H9 (cell line): ENCODE data around the gene LIM2. TPM values are rescaled to one million over a fixed set of nuclear protein-coding genes. Genes with fewer than 3 reads are reported as not detected.
A peak's percentile ranks its signal among the peaks of the same experiment; 100 is the strongest.

Experiments used
- DNase-seq: peaks from one replicate; pipeline ENCODE4 v3.0.0-alpha.2; 2017
- H2AFZ ChIP-seq: one replicate; pipeline ENCODE4 v1.6.1; 2013; ENCODE audit warnings: mild to moderate bottlenecking, low read length, control low read depth, moderate library complexity
- H2AK5ac ChIP-seq: 2 replicates; pipeline ENCODE4 v1.6.1; 2013; ENCODE audit warnings: low read length, control low read depth, mixed read lengths; ENCODE audit not compliant: insufficient read length
- H2BK120ac ChIP-seq: one replicate; pipeline ENCODE4 v1.6.1; 2013; ENCODE audit warnings: low read depth, mild to moderate bottlenecking, low read length, control low read depth, inconsistent platforms; ENCODE audit not compliant: poor library complexity, severe bottlenecking
- H2BK12ac ChIP-seq: 2 replicates; pipeline ENCODE4 v1.6.1; 2013; ENCODE audit warnings: low read length, control low read depth, mixed read lengths, low read depth; ENCODE audit not compliant: insufficient read length
- H2BK15ac ChIP-seq: 2 replicates; pipeline ENCODE4 v1.6.1; 2013; ENCODE audit warnings: low read depth, low read length, control low read depth
- H2BK20ac ChIP-seq: one replicate; pipeline ENCODE4 v1.6.1; 2013; ENCODE audit warnings: low read depth, mild to moderate bottlenecking, low read length, control low read depth, inconsistent platforms; ENCODE audit not compliant: poor library complexity, severe bottlenecking
- H2BK5ac ChIP-seq: 2 replicates; pipeline ENCODE4 v1.6.1; 2013; ENCODE audit warnings: low read length, control low read depth, mixed read lengths; ENCODE audit not compliant: insufficient read length
- H3K14ac ChIP-seq: 2 replicates; pipeline ENCODE4 v1.6.1; 2013; ENCODE audit warnings: low read length, control low read depth; ENCODE audit not compliant: insufficient read depth
- H3K18ac ChIP-seq: 2 replicates; pipeline ENCODE4 v1.6.1; 2013; ENCODE audit warnings: low read depth, mild to moderate bottlenecking, mixed read lengths, low read length, control low read depth; ENCODE audit not compliant: insufficient read length
- H3K23ac ChIP-seq: 2 replicates; pipeline ENCODE4 v1.6.1; 2013; ENCODE audit warnings: low read length, control low read depth, mixed read lengths, low read depth; ENCODE audit not compliant: insufficient read length
- H3K23me2 ChIP-seq: 2 replicates; pipeline ENCODE4 v1.6.1; 2013; ENCODE audit warnings: low read depth, mild to moderate bottlenecking, mixed read lengths, low read length, control low read depth; ENCODE audit not compliant: insufficient read length, poor library complexity, severe bottlenecking
- H3K27ac ChIP-seq: 2 replicates; pipeline ENCODE4 v1.5.1; 2013; ENCODE audit warnings: low read length, control low read depth, mixed read lengths, low read depth; ENCODE audit not compliant: insufficient read length
- H3K27me3 ChIP-seq: 2 replicates; pipeline ENCODE4 v1.6.1; 2013; ENCODE audit warnings: low read length, control low read depth, inconsistent platforms; ENCODE audit not compliant: insufficient read depth
- H3K4ac ChIP-seq: 2 replicates; pipeline ENCODE4 v1.6.1; 2013; ENCODE audit warnings: low read depth, mild to moderate bottlenecking, control low read depth, inconsistent platforms, low read length, moderate library complexity
- H3K4me1 ChIP-seq: 2 replicates; pipeline ENCODE4 v1.6.1; 2013; ENCODE audit warnings: low read length, control low read depth, inconsistent platforms; ENCODE audit not compliant: insufficient read depth
- H3K4me2 ChIP-seq: 2 replicates; pipeline ENCODE4 v1.6.1; 2013; ENCODE audit warnings: low read length, control low read depth, mixed read lengths; ENCODE audit not compliant: insufficient read length, insufficient read depth
- H3K56ac ChIP-seq: 2 replicates; pipeline ENCODE4 v1.6.1; 2013; ENCODE audit warnings: low read depth, mild to moderate bottlenecking, mixed read lengths, low read length, control low read depth; ENCODE audit not compliant: insufficient read length
- H3K79me1 ChIP-seq: 2 replicates; pipeline ENCODE4 v1.6.1; 2013; ENCODE audit warnings: low read depth, mild to moderate bottlenecking, moderate library complexity, low read length, control low read depth, inconsistent platforms; ENCODE audit not compliant: insufficient read depth, poor library complexity, severe bottlenecking
- H3K79me2 ChIP-seq: 2 replicates; pipeline ENCODE4 v1.6.1; 2013; ENCODE audit warnings: low read length, control low read depth, inconsistent platforms; ENCODE audit not compliant: insufficient read depth
- H3K9ac ChIP-seq: 2 replicates; pipeline ENCODE4 v1.6.1; 2013; ENCODE audit warnings: low read length, control low read depth, mixed read lengths; ENCODE audit not compliant: insufficient read length; ENCODE audit errors: extremely low read depth
- H3K9me3 ChIP-seq: one replicate; pipeline ENCODE4 v1.6.1; 2013; ENCODE audit warnings: low read depth, low read length, inconsistent platforms; ENCODE audit not compliant: control insufficient read depth
- H3T11ph ChIP-seq: one replicate; pipeline ENCODE4 v1.6.1; 2013; ENCODE audit warnings: mild to moderate bottlenecking, low read length, control low read depth, inconsistent platforms
- H4K20me1 ChIP-seq: one replicate; pipeline ENCODE4 v1.6.1; 2013; ENCODE audit not compliant: control insufficient read depth, insufficient read length, insufficient read depth
- H4K5ac ChIP-seq: 2 replicates; pipeline ENCODE4 v1.6.1; 2013; ENCODE audit warnings: low read depth, mild to moderate bottlenecking, mixed read lengths, low read length, control low read depth; ENCODE audit not compliant: insufficient read length
- H4K8ac ChIP-seq: replicated peaks from 2 replicates; pipeline ENCODE4 v1.6.1; 2013; ENCODE audit warnings: low read length, control low read depth, mixed read lengths, low read depth; ENCODE audit not compliant: insufficient read length
- H4K91ac ChIP-seq: 2 replicates; pipeline ENCODE4 v1.6.1; 2013; ENCODE audit warnings: low read depth, mild to moderate bottlenecking, moderate library complexity, mixed read lengths, low read length, control low read depth; ENCODE audit not compliant: insufficient read length
- H3K27ac Mint-ChIP-seq, 3 experiments: 2 replicates in 2 of 3; 3 replicates in 1 of 3; pipeline ENCODE4 v1.8.0; 2020 to 2021; ENCODE audit warnings: mixed read lengths in 3 of 3, mild to moderate bottlenecking in 1 of 3, moderate library complexity in 1 of 3
- H3K27me3 Mint-ChIP-seq: 2 replicates; pipeline ENCODE4 v1.8.0; 2021; ENCODE audit warnings: low read depth, mild to moderate bottlenecking, moderate library complexity, mixed read lengths
- H3K36me3 Mint-ChIP-seq, 3 experiments: 2 replicates in 2 of 3; 3 replicates in 1 of 3; pipeline ENCODE4 v1.8.0; 2020 to 2021; ENCODE audit warnings: low read depth in 3 of 3, mixed read lengths in 3 of 3; ENCODE audit not compliant: insufficient read depth in 1 of 3
- H3K4me1 Mint-ChIP-seq, 2 experiments: 2 replicates each; pipeline ENCODE4 v1.8.0; 2020; ENCODE audit warnings: mixed read lengths in 2 of 2
- H3K4me3 Mint-ChIP-seq, 2 experiments: 2 replicates in 1 of 2; 3 replicates in 1 of 2; pipeline ENCODE4 v1.8.0; 2020 to 2021; ENCODE audit warnings: mild to moderate bottlenecking in 2 of 2, mixed read lengths in 2 of 2, moderate library complexity in 1 of 2
- H3K9me3 Mint-ChIP-seq, 2 experiments: 2 replicates in 1 of 2; 3 replicates in 1 of 2; pipeline ENCODE4 v1.8.0; 2020; ENCODE audit warnings: mild to moderate bottlenecking in 2 of 2, mixed read lengths in 2 of 2, moderate library complexity in 1 of 2
- CTCF ChIP-seq: fragments of 200-600 bp; sonication (generic); conservative IDR thresholded peaks from 3 replicates; pipeline ENCODE4 v1.8.0; 2021; ENCODE audit warnings: antibody characterized with exemption, mild to moderate bottlenecking
- WGBS: extraction: QIAGEN DNeasy Blood & Tissue Kit; methylation state at CpG from one replicate; pipeline ENCODE4 v1.1.7; 2013; ENCODE audit warnings: missing lambda C conversion rate, low lambda C conversion rate, mixed read lengths; ENCODE audit not compliant: insufficient read length; ENCODE audit errors: extremely low coverage; 5-methylcytosine and 5-hydroxymethylcytosine counted together
- total RNA-seq: library from RNA; stranded (reverse); gene quantifications from 2 replicates; pipeline ENCODE4 v1.2.1, GENCODE V29; 2021

The LIM2 gene
- total RNA-seq, 1 experiment from 2014 or later: not detected

GRCh38 chr19:51368366-51369282 lies 19.1 kb downstream of the LIM2 start, which contains the start of gene CLDND2:
Gene CLDND2 (minus strand): TSS chr19:51369003. CDS start chr19:51368577, 426 bp downstream.
- H3K9me3 ChIP-seq: no peaks in the 10 kb centered on the region
- no peak within 1 kb of the TSS for H3T11ph ChIP-seq
- H3K23me2 ChIP-seq: peaks cover 21% of the 10 kb centered on the region
- no peak within 1 kb of the TSS for H2BK120ac ChIP-seq
- no peak within 1 kb of the TSS for H2BK20ac ChIP-seq
- no peak within 1 kb of the TSS for H2AFZ ChIP-seq
- H3K4me2 ChIP-seq: peak within 1 kb of the TSS; percentile 69
- H4K8ac ChIP-seq: no peak within 1 kb of the TSS
- H3K27me3 ChIP-seq: no peaks in the 10 kb centered on the region
- no peak within 1 kb of the TSS; the same call in 1 of the 2 replicates for H2BK15ac ChIP-seq
- H3K4me1 ChIP-seq: no peaks in the 10 kb centered on the region
- DNase-seq: no peak
- no peak within 1 kb of the TSS for H3K23ac ChIP-seq
- H3K9me3 Mint-ChIP-seq: no peaks in the 10 kb centered on the region
- H3K79me2 ChIP-seq: no peaks in the 10 kb centered on the region
- TF ChIP-seq CTCF: no peak
- H3K56ac ChIP-seq: no peak within 1 kb of the TSS
- H3K9ac ChIP-seq: peak within 1 kb of the TSS; percentile 71
- no peak within 1 kb of the TSS for H3K4ac ChIP-seq
- H3K4me1 Mint-ChIP-seq: peaks cover 29 to 31% of the 10 kb centered on the region in 2 experiments
- H3K14ac ChIP-seq: peak within 1 kb of the TSS; percentile 90
- H3K27ac Mint-ChIP-seq: peak within 1 kb of the TSS; percentile 44 to 96 (median 84); a peak in 4 of 7 replicates
- H4K5ac ChIP-seq: no peak within 1 kb of the TSS
- H4K91ac ChIP-seq: no peak within 1 kb of the TSS
- peaks cover 14% of the 10 kb centered on the region for H3K27me3 Mint-ChIP-seq
- no peak within 1 kb of the TSS for H2BK12ac ChIP-seq
- H3K36me3 Mint-ChIP-seq: no peaks in the 10 kb centered on the region; a peak in 1 of 7 replicates
- no peak within 1 kb of the TSS for H2BK5ac ChIP-seq
- no peaks in the 10 kb centered on the region for H4K20me1 ChIP-seq
- peak within 1 kb of the TSS; percentile 97 for H3K18ac ChIP-seq
- no peaks in the 10 kb centered on the region for H3K79me1 ChIP-seq
- no CpG with 5 or more reads among the region's 23 CpGs for WGBS
- no peak within 1 kb of the TSS for H2AK5ac ChIP-seq
- H3K4me3 Mint-ChIP-seq: peak within 1 kb of the TSS; percentile 95 to 100
- no peak within 1 kb of the TSS for H3K27ac ChIP-seq
